GM12878 (cell line): Measurements from ENCODE around the gene UIMC1. TPM values are rescaled to one million over a fixed set of nuclear protein-coding genes. Genes with fewer than 3 reads are reported as not detected.

Source experiments
- ATAC-seq: fragments of 200-7000 bp; cut with Tn5 transposase; 3 replicates; pipeline ENCODE4 v1.9.1; 2020; ENCODE audit warnings: mild to moderate bottlenecking, moderate library complexity
- BruUV-seq: library from RNA; stranded (reverse); fragments of 400-500 nt; replicated peaks from 2 replicates; lab custom pipeline; 2021; lab: Mats Ljungman, UMichigan
- CTCF ChIA-PET: fragments of 300-600 bp; sonication (Branson Sonifier 250); formaldehyde crosslinking; extraction: SDS; loops from one replicate; lab custom pipeline; 2021; ENCODE audit warnings: inconsistent platforms; lab: Yijun Ruan, JAX
- POLR2A ChIA-PET: fragments of 350-600 bp; formaldehyde crosslinking; extraction: SDS; loops from one replicate; lab custom pipeline; 2021; ENCODE audit warnings: inconsistent platforms; lab: Charles Lee
- RAD21 ChIA-PET: fragments of 300-600 bp; sonication (Branson Sonifier 250); formaldehyde crosslinking; loops from one replicate; lab custom pipeline; 2023; ENCODE audit warnings: antibody characterized with exemption; ENCODE audit not compliant: unreplicated experiment; lab: Charles Lee
- SMC1A ChIA-PET: fragments of 300-600 bp; sonication (Branson Sonifier 250); formaldehyde crosslinking; loops from one replicate; lab custom pipeline; 2023; ENCODE audit not compliant: unreplicated experiment, uncharacterized antibody; lab: Charles Lee
- DNase-seq: peaks from one replicate; pipeline ENCODE4 v3.0.0-alpha.2; 2011; ENCODE audit warnings: low read depth, low spot score
- FAIRE-seq: peaks from 3 replicates; lab custom pipeline; 2011; peaks lifted over from hg19 to GRCh38; lab: Jason Lieb, UNC
- H2AFZ ChIP-seq: 2 replicates; pipeline ENCODE4 v1.6.0; 2011; ENCODE audit warnings: low read depth, low read length, control low read depth; ENCODE audit not compliant: control insufficient read depth
- H3K27ac ChIP-seq: 2 replicates; pipeline ENCODE4 v1.5.1; 2011; ENCODE audit warnings: control low read depth; ENCODE audit not compliant: control insufficient read depth, insufficient read depth
- H3K27me3 ChIP-seq, 2 experiments: replicated peaks in 1 of 2; 2 replicates each; pipeline versions ENCODE4 v1.6.0 to v1.6.1; 2011; ENCODE audit warnings: low read length in 1 of 2; ENCODE audit not compliant: control insufficient read depth in 2 of 2, insufficient read depth in 2 of 2
- H3K36me3 ChIP-seq, 2 experiments: 2 replicates each; pipeline ENCODE4 v1.5.1; 2011; ENCODE audit warnings: low read length in 1 of 2; ENCODE audit not compliant: control insufficient read depth in 2 of 2, insufficient read depth in 2 of 2
- H3K4me1 ChIP-seq: 2 replicates; pipeline ENCODE4 v1.6.1; 2011; ENCODE audit warnings: mild to moderate bottlenecking, low read length, moderate library complexity, mixed read lengths; ENCODE audit not compliant: control insufficient read depth, insufficient read depth
- H3K4me2 ChIP-seq: 2 replicates; pipeline ENCODE4 v1.6.0; 2011; ENCODE audit warnings: control low read depth; ENCODE audit not compliant: control insufficient read depth, insufficient read depth
- H3K4me3 ChIP-seq: fragments of 200-600 bp; sonication (generic); 2 replicates; pipeline ENCODE4 v1.5.1; 2016
- H3K79me2 ChIP-seq: 2 replicates; pipeline ENCODE4 v1.6.0; 2011; ENCODE audit warnings: low read length; ENCODE audit not compliant: control insufficient read depth, insufficient read depth
- H3K9ac ChIP-seq: 2 replicates; pipeline ENCODE4 v1.8.0; 2011; ENCODE audit warnings: low read length, control low read depth, mixed read lengths; ENCODE audit not compliant: control insufficient read depth, insufficient read depth
- H3K9me3 ChIP-seq: replicated peaks from 3 replicates; pipeline ENCODE4 v1.5.1; 2011; ENCODE audit warnings: mild to moderate bottlenecking, low read length; ENCODE audit not compliant: control insufficient read depth, insufficient read depth
- H4K20me1 ChIP-seq: 2 replicates; pipeline ENCODE4 v1.6.0; 2011; ENCODE audit not compliant: control insufficient read depth, insufficient read depth
- BACH1 ChIP-seq: fragments of 450-650 bp; IDR thresholded peaks from 2 replicates; pipeline ENCODE4 v1.6.1; 2017; ENCODE audit warnings: mild to moderate bottlenecking, borderline replicate concordance
- BCLAF1 ChIP-seq: fragments of 450-650 bp; IDR thresholded peaks from 2 replicates; pipeline ENCODE4 v1.6.1; 2017; ENCODE audit warnings: antibody characterized with exemption, mild to moderate bottlenecking, moderate library complexity
- CBX3 ChIP-seq: fragments of 200-600 bp; sonication (generic); IDR thresholded peaks from 2 replicates; pipeline ENCODE4 v1.6.1; 2016; ENCODE audit warnings: low read depth, borderline replicate concordance
- HDAC6 ChIP-seq: fragments of 200-600 bp; sonication (generic); IDR thresholded peaks from one replicate; pipeline ENCODE4 v1.8.0; 2017; ENCODE audit warnings: antibody characterized with exemption; ENCODE audit not compliant: unreplicated experiment
- HDGF ChIP-seq: fragments of 450-650 bp; IDR thresholded peaks from 2 replicates; pipeline ENCODE4 v1.6.1; 2016; ENCODE audit warnings: antibody characterized with exemption
- HSF1 ChIP-seq: fragments of 150-350 bp; IDR thresholded peaks from 2 replicates; pipeline ENCODE4 v1.6.1; 2014; ENCODE audit warnings: mild to moderate bottlenecking, low read depth, low read length
- MAX ChIP-seq: IDR thresholded peaks from 2 replicates; pipeline ENCODE4 v1.6.1; 2012; ENCODE audit warnings: low read depth, low read length, improper control_type of control experiment
- RUNX3 ChIP-seq: IDR thresholded peaks from 2 replicates; pipeline ENCODE4 v1.6.1; 2012; ENCODE audit warnings: low read length, inconsistent platforms
- SMC3 ChIP-seq: IDR thresholded peaks from 2 replicates; pipeline ENCODE4 v1.6.1; 2011; ENCODE audit warnings: low read length, improper control_type of control experiment, borderline replicate concordance
- TARDBP ChIP-seq: IDR thresholded peaks from 2 replicates; pipeline ENCODE4 v1.6.1; 2016; ENCODE audit warnings: borderline replicate concordance
- TCF3 ChIP-seq: IDR thresholded peaks from 2 replicates; pipeline ENCODE4 v1.6.1; 2012; ENCODE audit warnings: low read depth, mild to moderate bottlenecking, low read length, borderline replicate concordance; ENCODE audit not compliant: insufficient read depth
- ZBTB11 ChIP-seq: fragments of 450-650 bp; formaldehyde crosslinking; IDR thresholded peaks from 2 replicates; pipeline ENCODE4 v1.5.0; 2022; ENCODE audit warnings: mild to moderate bottlenecking, missing genetic modification characterization
- ZBTB33 ChIP-seq: fragments of 450-650 bp; IDR thresholded peaks from 2 replicates; pipeline ENCODE4 v1.6.1; 2017; ENCODE audit warnings: mild to moderate bottlenecking
- WGBS: methylation state at CpG from one replicate; pipeline ENCODE4 v1.1.6; 2016; ENCODE audit warnings: low lambda C conversion rate; ENCODE audit not compliant: insufficient replicate concordance, insufficient coverage; ENCODE audit errors: missing lambda C conversion rate; 5-methylcytosine and 5-hydroxymethylcytosine counted together
- in situ Hi-C: fragments of 300-500 bp; cut with MboI; formaldehyde crosslinking; loops from 9 replicates; pipeline ENCODE4 v1.14.3; 2018; ENCODE audit warnings: mixed read lengths
- intact Hi-C: fragments of 100-400 bp; cut with micrococcal nuclease; formaldehyde crosslinking; loops from one replicate; pipeline ENCODE4 v1.14.2; 2022; ENCODE audit not compliant: unreplicated experiment
- polyA plus RNA-seq, 11 experiments: library from polyadenylated mRNA; depleted of rRNA in 4 of 11; unstranded in 6 of 11; stranded (reverse) in 5 of 11; fragments of >200 nt; fragmentation: Nextera tagmentation in 4 of 11; fragmentation: Illumina TruSeq in 1 of 11; extraction: Ambion mirVana in 4 of 11; extraction: Trizol in 1 of 11; gene quantifications; 1 replicate in 1 of 11; 2 replicates in 10 of 11; pipeline versions ENCODE4 v1.2.1 to v1.2.3, GENCODE V29; 2011 to 2016; ENCODE audit warnings: inconsistent platforms in 2 of 11, missing spikeins in 2 of 11, low read depth in 1 of 11
- total RNA-seq, 4 experiments: library from RNA; depleted of rRNA in 3 of 4; stranded (reverse); fragments of >200 nt in 3 of 4; fragmentation: Illumina TruSeq in 1 of 4; extraction: Trizol in 1 of 4; gene quantifications; 2 replicates each; pipeline versions ENCODE4 v1.2.1 to v1.2.3, GENCODE V29; 2013 to 2021

Gene UIMC1
- total and polyA plus RNA-seq, 10 of the 15 experiments (the other 5 are each of a cell fraction or from before 2014, with no cell fraction given) = 16.2 to 51.4 (median 32.7) TPM

- H3K9ac ChIP-seq = no peak overlapping the region
- no peak for ATAC-seq
- H3K27ac ChIP-seq = no peak overlapping the region
- ChIA-PET SMC1A (no interaction called here), RAD21 (no interaction called here), CTCF (interaction anchor here (0.7 kb wide), 1 partner anchor 384 kb away, joined by 3 read pairs; no protein-coding TSS in a partner anchor), POLR2A (interaction anchor here (0.6 kb wide), 1 partner anchor 596 kb away, joined by 3 read pairs; no protein-coding TSS in a partner anchor)
- H3K79me2 ChIP-seq = no peaks in the 10 kb centered on the region
- 93% methylated on average over 1 of the region's 1 CpG for WGBS
- H3K4me1 ChIP-seq = no peaks in the 10 kb centered on the region
- H2AFZ ChIP-seq = no peak overlapping the region
- H3K36me3 ChIP-seq = peaks cover 13% of the 10 kb centered on the region in 2 experiments
- H3K4me2 ChIP-seq = no peak overlapping the region
- no peak overlapping the region for H3K4me3 ChIP-seq
- no peaks in the 10 kb centered on the region for H4K20me1 ChIP-seq
- intact Hi-C loops = no loop called here
- no peak for FAIRE-seq
- H3K27me3 ChIP-seq = no peaks in the 10 kb centered on the region
- no peak for DNase-seq
- no TSS peak for BruUV-seq
- no peaks in the 10 kb centered on the region for H3K9me3 ChIP-seq
- in situ Hi-C loops = no loop called here
- TF ChIP-seq BCLAF1 = no peak
- no peak for TF ChIP-seq MAX
- TF ChIP-seq HDAC6 = no peak
- TF ChIP-seq SMC3 = no peak
- no peak for TF ChIP-seq TCF3
- TF ChIP-seq BACH1 = no peak
- no peak for TF ChIP-seq TARDBP
- no peak for TF ChIP-seq ZBTB11
- no peak for TF ChIP-seq HSF1
- TF ChIP-seq RUNX3 = no peak
- TF ChIP-seq CBX3 = no peak
- no peak for TF ChIP-seq ZBTB33
- TF ChIP-seq HDGF = no peak
These were observed 38.1 kb upstream of the UIMC1 start for GRCh38 chr5:177044641-177045040.
